Gastrocnemius medialis (tissue), 4 donors: ENCODE data around the gene SMURF1. TPM values are rescaled to one million over a fixed set of nuclear protein-coding genes. Genes with fewer than 3 reads are reported as not detected.

Source experiments
- ATAC-seq, 2 donors: fragments of 150-250 bp; one replicate each; pipeline ENCODE4 v1.9.1; 2016
- DNase-seq, 2 donors: peaks; one replicate each; pipeline ENCODE4 v3.0.0-alpha.2; 2019
- H3K27ac ChIP-seq, 4 donors: fragments of 200-600 bp; sonication (generic); 1 replicate in 1 of 4; 2 replicates in 3 of 4; pipeline ENCODE4 v1.5.1; 2016 to 2018; ENCODE audit warnings: mild to moderate bottlenecking in 2 of 4, moderate library complexity in 1 of 4
- H3K27me3 ChIP-seq, 3 donors: fragments of 200-600 bp; sonication (generic) in 2 of 3; 1 replicate in 1 of 3; 2 replicates in 2 of 3; pipeline versions ENCODE4 v1.5.1 to v1.6.0; 2016 to 2019; ENCODE audit warnings: mild to moderate bottlenecking in 1 of 3, moderate library complexity in 1 of 3
- H3K36me3 ChIP-seq, 2 donors: fragments of 200-600 bp; sonication (generic) in 1 of 2; one replicate each; pipeline ENCODE4 v1.5.1; 2017 to 2018
- H3K4me1 ChIP-seq, 2 donors: fragments of 200-600 bp; sonication (generic) in 1 of 2; one replicate each; pipeline ENCODE4 v1.5.1; 2016 to 2017; ENCODE audit warnings: mild to moderate bottlenecking in 2 of 2
- H3K4me3 ChIP-seq, 4 donors: fragments of 200-600 bp; sonication (generic) in 3 of 4; 1 replicate in 1 of 4; 2 replicates in 3 of 4; pipeline ENCODE4 v1.5.1; 2016 to 2019; ENCODE audit warnings: mild to moderate bottlenecking in 2 of 4
- H3K9me3 ChIP-seq, 3 donors: fragments of 200-600 bp; sonication (generic) in 2 of 3; 1 replicate in 1 of 3; 2 replicates in 2 of 3; pipeline ENCODE4 v1.5.1; 2016 to 2019
- POLR2A ChIP-seq, 2 donors: fragments of 450-650 bp; IDR thresholded peaks; one replicate each; pipeline ENCODE4 v1.6.1; 2017; ENCODE audit warnings: antibody characterized with exemption in 2 of 2, mild to moderate bottlenecking in 2 of 2, moderate library complexity in 2 of 2
- in situ Hi-C, 4 donors: fragments of 200-750 bp; cut with MboI; loops; one replicate each; pipeline versions ENCODE4 v1.15.0 to v1.8.0; 2017; ENCODE audit warnings: low sequenced_read_pairs in 4 of 4
- intact Hi-C: fragments of 100-400 bp; cut with DNase I; formaldehyde crosslinking; loops from one replicate; pipeline ENCODE4 v1.15.1; 2023; ENCODE audit warnings: low total_unique reads
- total RNA-seq, 4 donors: library from RNA; depleted of rRNA; stranded (reverse); fragments of >200 nt; gene quantifications; one replicate each; pipeline versions ENCODE4 v1.1.0 to v1.2.3, GENCODE V29; 2016
- TF ChIP-seq, protein P1 (sequence below), 5 experiments: fragments of 450-650 bp in 3 of 5; fragments of 200-600 bp in 2 of 5; sonication (generic) in 2 of 5; IDR thresholded peaks in 4 of 5; conservative IDR thresholded peaks in 1 of 5; 1 replicate in 4 of 5; 2 replicates in 1 of 5; pipeline ENCODE4 v1.5.1; 2016 to 2019; ENCODE audit warnings: antibody characterized with exemption in 5 of 5, mild to moderate bottlenecking in 3 of 5, moderate library complexity in 3 of 5

The SMURF1 gene
- total RNA-seq, 4 donors from 2014 or later = 15.4 to 44.8 (median 18.3) TPM

DNA sequence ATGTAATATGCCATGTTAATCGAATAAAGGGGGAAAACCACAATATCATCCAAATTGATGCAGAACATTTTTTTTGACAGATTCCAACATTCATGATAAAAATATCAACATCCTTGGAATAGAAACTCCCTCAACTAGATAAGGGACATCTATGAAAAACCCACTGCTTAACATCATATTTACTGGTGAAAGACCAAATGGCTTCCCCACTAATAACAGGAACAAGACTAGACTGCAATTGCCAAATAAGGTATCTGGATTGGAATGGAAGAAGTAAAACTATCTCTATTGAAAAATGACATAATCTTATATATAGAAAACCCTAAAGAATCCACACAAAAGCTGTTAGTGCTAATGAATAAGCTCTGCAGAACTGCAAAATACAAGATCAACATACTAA is 27.8 kb downstream of the SMURF1 start:
- Histone ChIP-seq H3K27ac (no peak overlapping the region), H3K27me3 (no peaks in the 10 kb centered on the region), H3K9me3 (no peaks in the 10 kb centered on the region), H3K4me3 (no peak overlapping the region), H3K36me3 (no peaks in the 10 kb centered on the region), H3K4me1 (peaks cover 20 to 32% of the 10 kb centered on the region in 2 donors)
- intact Hi-C loops (no loop called here), in situ Hi-C loops (no loop called here)
- TF ChIP-seq, protein P1, sequence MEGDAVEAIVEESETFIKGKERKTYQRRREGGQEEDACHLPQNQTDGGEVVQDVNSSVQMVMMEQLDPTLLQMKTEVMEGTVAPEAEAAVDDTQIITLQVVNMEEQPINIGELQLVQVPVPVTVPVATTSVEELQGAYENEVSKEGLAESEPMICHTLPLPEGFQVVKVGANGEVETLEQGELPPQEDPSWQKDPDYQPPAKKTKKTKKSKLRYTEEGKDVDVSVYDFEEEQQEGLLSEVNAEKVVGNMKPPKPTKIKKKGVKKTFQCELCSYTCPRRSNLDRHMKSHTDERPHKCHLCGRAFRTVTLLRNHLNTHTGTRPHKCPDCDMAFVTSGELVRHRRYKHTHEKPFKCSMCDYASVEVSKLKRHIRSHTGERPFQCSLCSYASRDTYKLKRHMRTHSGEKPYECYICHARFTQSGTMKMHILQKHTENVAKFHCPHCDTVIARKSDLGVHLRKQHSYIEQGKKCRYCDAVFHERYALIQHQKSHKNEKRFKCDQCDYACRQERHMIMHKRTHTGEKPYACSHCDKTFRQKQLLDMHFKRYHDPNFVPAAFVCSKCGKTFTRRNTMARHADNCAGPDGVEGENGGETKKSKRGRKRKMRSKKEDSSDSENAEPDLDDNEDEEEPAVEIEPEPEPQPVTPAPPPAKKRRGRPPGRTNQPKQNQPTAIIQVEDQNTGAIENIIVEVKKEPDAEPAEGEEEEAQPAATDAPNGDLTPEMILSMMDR (IDR thresholded peaks at IDR 0.05 in 4 of 5, conservative IDR thresholded peaks at IDR 0.05 in 1 of 5) = no peak
- TF ChIP-seq POLR2A (IDR thresholded peaks at IDR 0.05) = no peak
- DNase-seq (no peak), ATAC-seq (no peak)

DNA sequence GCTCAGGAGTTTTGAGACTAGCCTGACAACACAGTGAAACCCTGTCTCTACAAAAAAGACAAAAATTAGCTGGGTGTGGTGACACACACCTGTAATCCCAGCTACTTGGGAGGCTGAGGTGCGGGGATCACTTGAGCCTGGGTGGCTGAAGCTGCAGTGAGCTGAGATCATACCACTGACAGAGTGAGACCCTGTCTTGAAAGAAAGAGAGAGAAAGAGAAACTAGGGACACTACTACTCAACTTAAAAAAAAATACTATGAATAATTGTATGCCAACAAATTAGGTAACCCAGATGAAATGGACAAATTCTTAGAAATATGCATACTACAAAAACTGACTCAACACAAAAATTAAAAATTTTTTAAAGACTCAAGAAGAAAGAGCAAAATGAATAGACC is 28.5 kb downstream of the SMURF1 start:
- no peaks in the 10 kb centered on the region for H3K36me3 ChIP-seq
- no peaks in the 10 kb centered on the region for H3K9me3 ChIP-seq
- in situ Hi-C loops (no loop called here), intact Hi-C loops (no loop called here)
- TF ChIP-seq POLR2A (IDR thresholded peaks at IDR 0.05) = no peak
- TF ChIP-seq, protein P1 (IDR thresholded peaks at IDR 0.05 in 4 of 5, conservative IDR thresholded peaks at IDR 0.05 in 1 of 5) = no peak
- peaks cover 14 to 28% of the 10 kb centered on the region in 2 donors for H3K4me1 ChIP-seq
- no peak overlapping the region for H3K4me3 ChIP-seq
- no peak overlapping the region for H3K27ac ChIP-seq
- no peaks in the 10 kb centered on the region for H3K27me3 ChIP-seq
- DNase-seq (no peak), ATAC-seq (no peak)

DNA sequence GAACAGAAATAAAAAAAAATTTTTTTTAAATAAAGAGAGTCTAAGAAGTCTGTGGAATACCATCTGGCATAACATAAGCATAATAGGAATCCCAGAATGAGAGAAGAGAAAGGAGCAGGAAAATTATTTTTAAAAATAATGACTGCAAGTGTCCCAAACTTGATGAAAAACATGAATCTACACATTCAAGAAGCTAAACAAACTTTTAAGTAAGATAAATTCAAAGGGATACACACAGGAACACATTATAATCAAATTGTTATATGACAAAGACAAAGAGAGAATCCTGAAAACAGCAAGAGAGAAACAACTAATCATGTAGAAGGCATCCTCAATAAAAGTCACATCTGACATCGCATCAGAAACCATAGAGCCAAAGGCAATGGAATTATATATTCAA is 30.9 kb downstream of the SMURF1 start:
- intact Hi-C loops (no loop called here), in situ Hi-C loops (no loop called here)
- ATAC-seq (no peak), DNase-seq (no peak)
- Histone ChIP-seq H3K36me3 (no peaks in the 10 kb centered on the region), H3K4me3 (no peak overlapping the region), H3K4me1 (peaks cover 12 to 26% of the 10 kb centered on the region in 2 donors), H3K9me3 (no peaks in the 10 kb centered on the region), H3K27ac (no peak overlapping the region), H3K27me3 (no peaks in the 10 kb centered on the region)
- TF ChIP-seq POLR2A (IDR thresholded peaks at IDR 0.05) = no peak
- TF ChIP-seq, protein P1 (IDR thresholded peaks at IDR 0.05 in 4 of 5, conservative IDR thresholded peaks at IDR 0.05 in 1 of 5) = no peak

DNA sequence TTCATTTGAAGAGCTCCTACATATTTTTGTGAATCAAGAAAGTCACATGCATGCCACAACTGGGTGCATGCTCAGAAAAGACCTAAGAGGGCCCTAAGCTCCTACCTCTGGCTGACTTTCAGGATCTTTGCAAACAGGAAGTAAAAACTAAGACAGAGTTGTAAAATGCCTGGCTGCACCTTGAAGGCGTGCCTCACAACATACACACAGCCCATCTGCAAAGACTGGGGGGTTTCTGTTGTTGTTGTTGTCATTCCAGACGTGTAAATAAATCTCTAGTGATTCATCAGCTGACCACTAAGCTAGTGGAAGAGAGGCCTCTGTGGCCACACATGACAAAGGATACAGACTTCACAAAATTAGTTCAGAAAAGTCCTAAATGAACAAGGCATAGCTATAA is 31.8 kb downstream of the SMURF1 start:
- DNase-seq (no peak), ATAC-seq (no peak)
- Histone ChIP-seq H3K27me3 (no peaks in the 10 kb centered on the region), H3K4me3 (no peak overlapping the region), H3K9me3 (no peaks in the 10 kb centered on the region), H3K4me1 (peaks cover 19 to 35% of the 10 kb centered on the region in 2 donors), H3K36me3 (no peaks in the 10 kb centered on the region), H3K27ac (no peak overlapping the region)
- in situ Hi-C loops = no loop called here
- TF ChIP-seq POLR2A (IDR thresholded peaks at IDR 0.05) = no peak
- TF ChIP-seq, protein P1 (IDR thresholded peaks at IDR 0.05 in 4 of 5, conservative IDR thresholded peaks at IDR 0.05 in 1 of 5) = no peak
- intact Hi-C loops = no loop called here

DNA sequence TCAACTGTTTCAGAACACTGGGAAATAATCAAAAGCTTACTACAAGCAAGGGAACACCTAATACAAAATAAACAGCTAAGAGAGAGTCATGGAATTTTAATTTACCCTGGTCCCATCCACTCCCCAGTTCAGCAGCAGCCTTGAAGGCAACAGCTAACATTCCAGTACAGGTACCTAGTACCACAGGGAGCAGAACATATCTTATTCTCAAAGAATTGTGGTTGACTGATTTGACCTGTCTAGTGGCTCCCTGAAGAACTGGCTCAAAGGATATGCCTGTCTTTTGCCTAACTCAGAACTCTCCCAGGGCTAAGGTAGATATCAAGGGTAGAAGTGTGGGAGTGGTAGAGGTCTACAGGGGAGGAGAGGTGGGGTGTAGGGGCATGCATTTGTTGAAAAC is 32.3 kb downstream of the SMURF1 start:
- no peak for DNase-seq
- TF ChIP-seq, protein P1 (IDR thresholded peaks at IDR 0.05 in 4 of 5, conservative IDR thresholded peaks at IDR 0.05 in 1 of 5) = no peak
- TF ChIP-seq POLR2A (IDR thresholded peaks at IDR 0.05) = no peak
- Histone ChIP-seq H3K27ac (no peak overlapping the region), H3K27me3 (no peaks in the 10 kb centered on the region), H3K9me3 (no peaks in the 10 kb centered on the region), H3K36me3 (no peaks in the 10 kb centered on the region), H3K4me1 (peaks cover 24 to 40% of the 10 kb centered on the region in 2 donors), H3K4me3 (no peak overlapping the region)
- in situ Hi-C loops = no loop called here
- no peak for ATAC-seq
- intact Hi-C loops = no loop called here
